PC-9 (cell line): ENCODE data around the gene CARD11.

Experiments
- CTCF ChIP-seq: fragments of 200-600 bp; sonication (generic); conservative IDR thresholded peaks from 2 replicates; pipeline ENCODE4 v1.6.1; 2017; ENCODE audit warnings: mixed run types, antibody characterized with exemption, mild to moderate bottlenecking, moderate library complexity
- EZH2 ChIP-seq: fragments of 200-600 bp; sonication (generic); IDR thresholded peaks from 2 replicates; pipeline ENCODE4 v1.8.0; 2017; ENCODE audit warnings: antibody characterized with exemption, low read depth

GRCh38 chr7:2873146-2873545 is 170.5 kb downstream of the CARD11 start:
- TF ChIP-seq CTCF (no peak), EZH2 (no peak)
